ENCODE results near the gene KIF21A.

Gene KIF21A

DNA sequence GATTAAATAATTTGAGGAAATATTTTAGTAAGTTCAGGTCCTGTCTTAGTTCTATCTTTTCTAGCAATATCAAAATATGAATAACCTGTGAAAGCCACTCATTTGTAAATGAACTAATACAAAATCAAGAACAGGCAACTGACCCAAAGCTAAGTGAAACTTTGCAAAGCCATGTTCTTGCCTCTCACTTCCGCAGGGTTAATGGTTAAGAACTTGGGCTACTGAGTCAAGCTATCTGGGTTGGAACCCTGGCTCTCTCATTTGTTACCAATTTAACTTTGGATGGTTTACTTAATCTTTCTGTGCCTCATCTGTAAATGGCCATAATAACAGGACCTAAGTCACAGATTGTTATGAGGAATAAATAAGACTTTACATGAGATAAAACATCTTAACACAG, 2.8 kb downstream of the KIF21A start:
- Histone ChIP-seq H3K4me1 (ENCODE audit: control insufficient read depth, insufficient read depth, low read length) (peaks cover 25% of the 10 kb centered on the region), H3K27ac (ENCODE audit: insufficient read depth, low read depth, low read length, poor library complexity, severe bottlenecking) (no peak overlapping the region), H3K4me3 (ENCODE audit: insufficient read depth, low read depth, low read length) (no peak overlapping the region), H3K9me3 (ENCODE audit: control insufficient read depth, low read length) (no peaks in the 10 kb centered on the region), H3K27me3 (ENCODE audit: control insufficient read depth, insufficient read depth, low read length, poor library complexity, severe bottlenecking) (no peaks in the 10 kb centered on the region), H3K36me3 (ENCODE audit: control insufficient read depth, insufficient read depth, low read length) (no peaks in the 10 kb centered on the region)
- WGBS, 2 experiments, result 75 to 79% methylated on average over 1 of the region's 1 CpG

DNA sequence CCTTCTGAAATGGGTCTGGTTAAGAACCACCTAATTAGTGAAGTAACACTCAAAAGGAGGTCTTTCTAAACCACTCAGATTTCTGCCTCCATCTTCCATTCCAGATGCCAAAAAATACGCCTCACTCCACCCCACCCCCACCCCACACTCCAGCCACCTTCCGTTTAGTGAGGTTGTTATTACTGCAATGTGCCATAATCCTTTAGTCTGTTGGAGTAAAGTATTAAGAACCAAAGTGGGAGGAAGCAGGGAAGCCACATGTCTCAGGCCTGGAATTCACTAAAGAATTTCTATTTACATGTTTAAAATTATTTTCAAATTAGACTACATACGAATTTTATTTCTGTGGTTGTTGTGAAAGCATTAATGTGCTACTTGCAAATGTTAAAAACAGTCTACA, 7.4 kb downstream of the KIF21A start:
- Histone ChIP-seq H3K27ac (ENCODE audit: insufficient read depth, low read depth, low read length, poor library complexity, severe bottlenecking) (no peak overlapping the region), H3K36me3 (ENCODE audit: control insufficient read depth, insufficient read depth, low read length) (no peaks in the 10 kb centered on the region), H3K9me3 (ENCODE audit: control insufficient read depth, low read length) (no peaks in the 10 kb centered on the region), H3K4me1 (ENCODE audit: control insufficient read depth, insufficient read depth, low read length) (peaks cover 8% of the 10 kb centered on the region), H3K27me3 (ENCODE audit: control insufficient read depth, insufficient read depth, low read length, poor library complexity, severe bottlenecking) (no peaks in the 10 kb centered on the region), H3K4me3 (ENCODE audit: insufficient read depth, low read depth, low read length) (no peak overlapping the region)
- WGBS, 2 experiments, result 100% methylated on average over 1 of the region's 3 CpGs; no CpG with 5 or more reads in 1 of the 2 experiments

DNA sequence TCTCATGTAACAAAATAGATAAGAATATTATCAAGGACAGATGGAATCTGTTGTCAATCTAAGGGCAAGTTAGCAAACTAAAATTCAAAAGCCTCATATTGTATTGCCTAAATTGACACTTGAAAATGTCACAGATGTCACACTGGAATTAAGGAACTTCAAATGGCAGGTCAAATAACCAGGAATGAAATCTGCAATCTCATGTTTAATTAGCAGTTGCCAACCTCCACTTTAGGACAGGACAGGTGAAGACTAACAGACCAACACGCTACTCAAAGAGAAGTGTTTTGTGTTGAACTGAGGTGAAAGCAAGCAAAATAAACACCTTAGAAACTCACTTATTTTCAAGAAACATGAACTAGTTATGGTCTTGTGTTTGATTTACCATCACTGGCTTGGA, 11.1 kb downstream of the KIF21A start:
- H3K4me3 ChIP-seq (ENCODE audit: insufficient read depth, low read depth, low read length), result no peak overlapping the region
- no peaks in the 10 kb centered on the region for H3K9me3 ChIP-seq (ENCODE audit: control insufficient read depth, low read length)
- H3K27me3 ChIP-seq (ENCODE audit: control insufficient read depth, insufficient read depth, low read length, poor library complexity, severe bottlenecking), result no peaks in the 10 kb centered on the region
- WGBS, 2 experiments, result 100% methylated on average over 1 of the region's 1 CpG; no CpG with 5 or more reads in 1 of the 2 experiments
- H3K36me3 ChIP-seq (ENCODE audit: control insufficient read depth, insufficient read depth, low read length), result no peaks in the 10 kb centered on the region
- H3K4me1 ChIP-seq (ENCODE audit: control insufficient read depth, insufficient read depth, low read length), result peaks cover 8% of the 10 kb centered on the region
- H3K27ac ChIP-seq (ENCODE audit: insufficient read depth, low read depth, low read length, poor library complexity, severe bottlenecking), result no peak overlapping the region

DNA sequence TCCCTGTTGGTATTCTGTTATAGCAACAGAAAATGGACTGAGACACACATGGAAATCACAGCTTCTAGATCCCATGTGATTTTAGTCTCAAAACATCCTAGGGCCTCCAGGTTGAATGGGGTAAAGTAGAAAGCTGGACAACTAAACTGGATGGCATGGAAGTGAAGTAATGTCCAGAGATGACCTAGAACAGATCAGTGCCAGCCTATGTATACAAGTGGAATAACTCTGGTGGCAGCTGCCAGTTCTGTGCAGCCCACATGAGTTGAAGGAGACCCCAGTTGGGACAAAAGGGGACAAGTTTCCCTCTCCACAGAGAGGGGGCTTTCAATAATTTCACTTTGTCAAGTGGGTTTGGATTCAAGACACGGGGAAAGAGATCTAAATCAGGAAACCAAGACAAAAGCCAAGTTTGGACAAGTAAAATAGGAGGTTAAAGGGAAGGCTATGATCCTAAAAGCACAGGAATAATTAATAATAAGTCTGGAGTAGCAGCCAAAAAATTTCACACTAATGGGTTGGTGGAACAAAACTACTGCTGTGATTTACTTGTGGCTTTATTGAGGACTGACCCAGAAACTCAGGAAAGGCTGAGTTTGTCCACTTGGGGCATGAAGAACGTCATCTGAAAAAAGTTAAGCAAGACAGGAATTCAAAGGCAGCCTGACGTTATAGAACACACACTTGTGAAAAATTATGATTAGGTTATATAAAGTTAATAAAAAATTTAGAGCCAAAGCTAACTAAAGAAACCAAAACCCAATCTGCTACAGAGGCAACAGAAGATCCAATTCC, 11.7 kb downstream of the KIF21A start:
- Histone ChIP-seq H3K36me3 (ENCODE audit: control insufficient read depth, insufficient read depth, low read length) (no peaks in the 10 kb centered on the region), H3K4me3 (ENCODE audit: insufficient read depth, low read depth, low read length) (no peak overlapping the region), H3K4me1 (ENCODE audit: control insufficient read depth, insufficient read depth, low read length) (peaks cover 8% of the 10 kb centered on the region), H3K27ac (ENCODE audit: insufficient read depth, low read depth, low read length, poor library complexity, severe bottlenecking) (no peak overlapping the region), H3K9me3 (ENCODE audit: control insufficient read depth, low read length) (no peaks in the 10 kb centered on the region), H3K27me3 (ENCODE audit: control insufficient read depth, insufficient read depth, low read length, poor library complexity, severe bottlenecking) (no peaks in the 10 kb centered on the region)
- 87 to 96% methylated on average over 3 of the region's 3 CpGs for WGBS, 2 experiments

DNA sequence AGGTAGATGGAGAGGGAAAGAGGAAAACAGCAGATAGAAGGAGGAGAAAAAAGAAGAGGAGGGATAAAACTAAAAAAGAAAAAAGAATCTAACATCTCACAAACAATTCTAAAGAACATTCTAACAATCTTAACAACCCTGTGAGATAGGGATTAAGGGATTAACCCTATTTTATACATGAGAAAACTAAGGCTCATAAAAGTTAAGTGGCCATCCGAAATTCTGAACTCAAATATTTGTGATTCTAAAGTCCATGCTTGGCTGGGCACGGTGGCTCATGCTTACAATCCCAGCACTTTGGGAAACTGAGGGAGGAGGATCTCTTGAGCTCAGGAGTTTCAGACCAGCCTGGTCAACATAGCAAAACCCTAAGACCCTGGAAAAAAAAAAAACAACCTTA, 13.1 kb downstream of the KIF21A start:
- 84 to 86% methylated on average over 2 of the region's 2 CpGs for WGBS, 2 experiments
- Histone ChIP-seq H3K9me3 (ENCODE audit: control insufficient read depth, low read length) (no peaks in the 10 kb centered on the region), H3K36me3 (ENCODE audit: control insufficient read depth, insufficient read depth, low read length) (no peaks in the 10 kb centered on the region), H3K4me1 (ENCODE audit: control insufficient read depth, insufficient read depth, low read length) (no peaks in the 10 kb centered on the region), H3K4me3 (ENCODE audit: insufficient read depth, low read depth, low read length) (no peak overlapping the region), H3K27me3 (ENCODE audit: control insufficient read depth, insufficient read depth, low read length, poor library complexity, severe bottlenecking) (no peaks in the 10 kb centered on the region), H3K27ac (ENCODE audit: insufficient read depth, low read depth, low read length, poor library complexity, severe bottlenecking) (no peak overlapping the region)

DNA sequence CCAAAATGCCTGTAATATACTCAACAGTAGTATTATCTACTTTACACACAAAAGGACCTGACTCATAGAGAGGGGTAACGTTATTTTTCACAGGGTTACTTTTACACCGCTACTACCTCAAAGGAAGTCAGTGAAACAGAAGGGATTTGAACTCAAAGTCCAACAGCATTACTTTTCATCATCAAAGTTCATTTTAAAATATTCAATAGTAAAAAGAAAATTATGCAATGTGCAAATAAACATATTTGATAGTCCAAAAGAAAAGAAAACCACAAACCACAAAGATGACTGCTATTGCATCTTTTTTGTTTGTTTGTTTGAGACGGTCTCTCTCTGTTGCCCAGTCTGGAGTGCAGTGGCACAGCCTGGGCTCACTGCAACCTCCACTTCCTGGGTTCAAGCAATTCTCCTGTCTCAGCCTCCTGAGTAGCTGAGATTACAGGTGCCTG, 15.5 kb downstream of the KIF21A start:
- H3K4me1 ChIP-seq (ENCODE audit: control insufficient read depth, insufficient read depth, low read length), result no peaks in the 10 kb centered on the region
- no peaks in the 10 kb centered on the region for H3K9me3 ChIP-seq (ENCODE audit: control insufficient read depth, low read length)
- H3K36me3 ChIP-seq (ENCODE audit: control insufficient read depth, insufficient read depth, low read length), result no peaks in the 10 kb centered on the region
- H3K4me3 ChIP-seq (ENCODE audit: insufficient read depth, low read depth, low read length), result no peak overlapping the region
- 87 to 99% methylated on average over 3 of the region's 3 CpGs for WGBS, 2 experiments
- no peak overlapping the region for H3K27ac ChIP-seq (ENCODE audit: insufficient read depth, low read depth, low read length, poor library complexity, severe bottlenecking)
- H3K27me3 ChIP-seq (ENCODE audit: control insufficient read depth, insufficient read depth, low read length, poor library complexity, severe bottlenecking), result no peaks in the 10 kb centered on the region

DNA sequence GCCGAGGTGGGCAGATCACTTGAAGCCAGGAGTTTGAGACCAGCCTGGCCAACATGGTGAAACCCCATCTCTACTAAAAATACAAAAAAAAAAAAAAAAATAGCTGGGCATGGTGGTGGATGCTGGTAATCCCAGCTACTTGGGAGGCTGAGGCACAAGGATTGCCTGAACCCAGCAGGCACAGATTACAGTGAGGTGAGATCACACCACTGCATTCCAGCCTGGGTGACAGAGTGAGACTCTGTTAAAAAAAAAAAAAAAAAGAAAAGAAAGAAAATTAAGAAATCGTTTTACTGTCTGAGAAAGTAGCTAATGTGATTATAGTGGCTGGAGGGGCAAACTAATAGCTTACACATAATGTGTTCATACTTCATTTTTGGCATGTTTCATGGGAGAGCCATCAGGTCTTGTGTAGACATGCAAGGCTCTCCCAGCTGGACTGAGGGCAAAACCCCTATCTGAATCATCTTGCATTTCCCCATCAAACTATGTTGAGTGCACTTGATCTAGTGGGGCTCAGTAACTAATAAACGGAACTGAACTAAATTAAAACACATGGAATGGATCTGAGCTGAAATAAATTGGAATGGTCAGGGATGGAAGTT, 16.2 kb downstream of the KIF21A start:
- H3K9me3 ChIP-seq (ENCODE audit: control insufficient read depth, low read length), result no peaks in the 10 kb centered on the region
- no peak overlapping the region for H3K4me3 ChIP-seq (ENCODE audit: insufficient read depth, low read depth, low read length)
- H3K36me3 ChIP-seq (ENCODE audit: control insufficient read depth, insufficient read depth, low read length), result no peaks in the 10 kb centered on the region
- no peak overlapping the region for H3K27ac ChIP-seq (ENCODE audit: insufficient read depth, low read depth, low read length, poor library complexity, severe bottlenecking)
- H3K27me3 ChIP-seq (ENCODE audit: control insufficient read depth, insufficient read depth, low read length, poor library complexity, severe bottlenecking), result no peaks in the 10 kb centered on the region
- no peaks in the 10 kb centered on the region for H3K4me1 ChIP-seq (ENCODE audit: control insufficient read depth, insufficient read depth, low read length)
- WGBS, 2 experiments, result 94 to 95% methylated on average over 3 of the region's 3 CpGs

DNA sequence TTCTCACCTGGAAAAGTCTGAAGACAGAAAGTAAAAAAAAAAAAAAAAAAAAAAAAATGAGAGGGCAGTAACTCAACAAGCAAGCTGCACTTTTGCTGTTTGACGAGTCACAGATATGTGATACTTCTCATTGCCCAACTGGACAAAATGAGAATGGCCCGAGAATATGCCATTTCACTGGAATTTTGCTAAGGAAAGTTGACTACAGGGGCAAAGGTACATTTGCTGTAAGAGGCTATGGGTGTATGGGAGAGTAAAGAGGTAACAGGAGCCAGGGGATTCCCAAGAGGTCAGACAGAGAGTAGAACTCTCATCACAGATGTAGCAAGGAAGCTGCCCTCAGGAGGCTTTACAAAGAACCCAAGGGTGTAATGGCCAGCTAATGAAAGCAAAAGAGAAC, 22.9 kb downstream of the KIF21A start:
- no peaks in the 10 kb centered on the region for H3K27me3 ChIP-seq (ENCODE audit: control insufficient read depth, insufficient read depth, low read length, poor library complexity, severe bottlenecking)
- H3K27ac ChIP-seq (ENCODE audit: insufficient read depth, low read depth, low read length, poor library complexity, severe bottlenecking), result no peak overlapping the region
- no peaks in the 10 kb centered on the region for H3K4me1 ChIP-seq (ENCODE audit: control insufficient read depth, insufficient read depth, low read length)
- H3K9me3 ChIP-seq (ENCODE audit: control insufficient read depth, low read length), result no peaks in the 10 kb centered on the region
- no peaks in the 10 kb centered on the region for H3K36me3 ChIP-seq (ENCODE audit: control insufficient read depth, insufficient read depth, low read length)
- H3K4me3 ChIP-seq (ENCODE audit: insufficient read depth, low read depth, low read length), result no peak overlapping the region
- 91 to 95% methylated on average over 2 of the region's 2 CpGs for WGBS, 2 experiments

DNA sequence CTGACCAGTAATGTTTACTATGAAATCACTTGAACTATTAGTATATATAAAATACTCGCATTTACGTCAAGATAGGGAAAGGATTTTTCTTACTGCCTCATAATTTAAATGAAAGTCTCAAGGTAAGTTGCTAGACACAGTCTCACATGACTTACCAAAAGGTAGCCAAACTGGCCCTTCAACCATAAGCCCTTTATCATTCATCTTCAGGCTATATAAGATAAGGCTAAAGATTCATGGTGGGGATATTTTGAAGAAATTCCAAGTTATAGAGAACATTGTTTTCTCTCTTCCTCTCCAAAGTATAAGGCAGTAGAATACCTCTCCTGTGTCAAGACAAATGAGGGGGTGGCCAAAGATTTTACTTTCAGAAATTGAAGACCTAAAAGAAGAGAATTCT, 23.4 kb downstream of the KIF21A start:
- Histone ChIP-seq H3K4me3 (ENCODE audit: insufficient read depth, low read depth, low read length) (no peak overlapping the region), H3K36me3 (ENCODE audit: control insufficient read depth, insufficient read depth, low read length) (no peaks in the 10 kb centered on the region), H3K27ac (ENCODE audit: insufficient read depth, low read depth, low read length, poor library complexity, severe bottlenecking) (no peak overlapping the region), H3K27me3 (ENCODE audit: control insufficient read depth, insufficient read depth, low read length, poor library complexity, severe bottlenecking) (no peaks in the 10 kb centered on the region), H3K9me3 (ENCODE audit: control insufficient read depth, low read length) (no peaks in the 10 kb centered on the region), H3K4me1 (ENCODE audit: control insufficient read depth, insufficient read depth, low read length) (no peaks in the 10 kb centered on the region)
- WGBS, 2 experiments, result 100% methylated on average over 2 of the region's 2 CpGs; no CpG with 5 or more reads in 1 of the 2 experiments

DNA sequence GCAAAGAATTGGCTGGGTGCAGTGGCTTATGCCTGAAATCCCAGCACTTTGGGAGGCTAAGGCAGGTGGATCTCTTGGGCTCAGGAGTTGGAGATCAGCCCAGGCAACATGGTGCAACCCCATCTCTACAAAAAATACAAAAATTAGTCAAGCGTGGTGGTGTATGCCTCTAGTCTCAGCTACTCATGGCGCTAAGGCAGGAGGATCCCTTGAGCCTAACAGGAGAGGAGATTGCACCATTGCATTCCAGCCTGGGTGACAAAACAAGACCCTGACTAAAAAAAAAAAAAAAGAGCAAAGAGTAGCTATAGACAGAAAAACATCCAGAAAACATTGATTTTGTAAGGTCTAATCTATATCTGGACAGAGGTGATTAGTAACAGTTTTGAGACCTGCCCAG, 25.0 kb downstream of the KIF21A start:
- Histone ChIP-seq H3K4me3 (ENCODE audit: insufficient read depth, low read depth, low read length) (no peak overlapping the region), H3K36me3 (ENCODE audit: control insufficient read depth, insufficient read depth, low read length) (no peaks in the 10 kb centered on the region), H3K4me1 (ENCODE audit: control insufficient read depth, insufficient read depth, low read length) (no peaks in the 10 kb centered on the region), H3K27me3 (ENCODE audit: control insufficient read depth, insufficient read depth, low read length, poor library complexity, severe bottlenecking) (no peaks in the 10 kb centered on the region), H3K27ac (ENCODE audit: insufficient read depth, low read depth, low read length, poor library complexity, severe bottlenecking) (no peak overlapping the region), H3K9me3 (ENCODE audit: control insufficient read depth, low read length) (no peaks in the 10 kb centered on the region)
- WGBS, 2 experiments, result 91 to 100% methylated on average over 2 of the region's 2 CpGs

All from ectodermal cell (in vitro differentiated cells).